Cardiac fibroblast (primary cell): ENCODE measurements around the gene IFNL1.
A peak's percentile ranks its signal among the peaks of the same experiment; 100 is the strongest.
"Not testable (repeated sequence)": the region's sequence is repeated elsewhere in the genome, so short reads cannot be mapped to it uniquely, and the experiment has no call there.

Experiments
- DNase-seq, 2 donors: peaks; one replicate each; pipeline versions ENCODE4 v3.0.0 to v3.0.0-alpha.2; 2010; ENCODE audit warnings: low read depth in 2 of 2
- H3K4me3 ChIP-seq, 2 donors: replicated peaks in 1 of 2; 1 replicate in 1 of 2; 2 replicates in 1 of 2; pipeline ENCODE4 v1.5.1; 2011; ENCODE audit warnings: low read depth in 2 of 2, low read length in 2 of 2, mild to moderate bottlenecking in 2 of 2, moderate library complexity in 1 of 2
- TF ChIP-seq, protein P1 (sequence below): IDR thresholded peaks from one replicate; pipeline ENCODE4 v1.5.1; 2011; ENCODE audit warnings: low read depth, mild to moderate bottlenecking, low read length, inconsistent platforms

IFNL1 gene

DNA sequence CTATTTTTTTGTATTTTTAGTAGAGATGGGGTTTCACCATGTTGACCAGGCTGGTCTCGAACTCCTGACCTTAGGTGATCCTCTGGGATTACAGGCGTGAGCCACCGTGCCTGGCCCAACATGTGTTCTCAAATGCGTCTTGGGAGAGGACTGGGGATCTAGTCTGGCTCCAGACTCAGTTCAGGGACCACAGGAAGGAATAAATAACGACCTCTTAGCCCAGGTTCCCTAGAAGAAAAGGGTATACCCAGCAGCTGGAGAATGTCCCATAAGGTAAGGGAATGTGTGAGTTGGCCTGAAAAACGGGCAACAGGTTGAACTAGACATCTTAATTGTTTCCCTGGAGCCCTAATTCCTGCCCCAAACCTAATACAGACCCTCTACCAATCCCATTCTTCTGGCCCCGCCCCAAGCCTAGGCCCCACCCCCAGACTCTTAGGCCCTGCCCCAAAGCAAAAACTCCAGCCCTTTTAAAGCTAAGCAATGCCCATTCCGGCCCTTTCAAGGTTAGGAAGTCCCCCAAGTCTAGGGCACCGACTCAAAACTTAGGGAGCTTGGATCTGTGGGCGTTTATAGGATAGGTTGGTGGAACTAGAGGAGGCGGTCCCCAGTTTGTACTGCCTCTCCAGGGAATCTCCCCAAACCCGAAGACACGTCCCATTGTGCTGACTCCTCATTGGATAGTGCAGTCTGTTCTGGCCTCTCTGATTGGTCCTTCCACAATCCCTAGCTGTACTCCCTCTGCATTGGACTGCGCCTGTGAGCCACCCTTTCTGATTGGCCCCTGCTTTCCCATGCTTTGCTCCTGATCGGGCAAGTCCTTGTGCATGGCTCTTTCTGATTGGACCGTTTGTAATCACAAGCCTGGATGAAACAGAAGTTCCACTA is 29.8 kb downstream of the IFNL1 start:
- no peak overlapping the region for H3K4me3 ChIP-seq
- peak in 1 of 2 donors; percentile 16 for DNase-seq
- TF ChIP-seq, protein P1, sequence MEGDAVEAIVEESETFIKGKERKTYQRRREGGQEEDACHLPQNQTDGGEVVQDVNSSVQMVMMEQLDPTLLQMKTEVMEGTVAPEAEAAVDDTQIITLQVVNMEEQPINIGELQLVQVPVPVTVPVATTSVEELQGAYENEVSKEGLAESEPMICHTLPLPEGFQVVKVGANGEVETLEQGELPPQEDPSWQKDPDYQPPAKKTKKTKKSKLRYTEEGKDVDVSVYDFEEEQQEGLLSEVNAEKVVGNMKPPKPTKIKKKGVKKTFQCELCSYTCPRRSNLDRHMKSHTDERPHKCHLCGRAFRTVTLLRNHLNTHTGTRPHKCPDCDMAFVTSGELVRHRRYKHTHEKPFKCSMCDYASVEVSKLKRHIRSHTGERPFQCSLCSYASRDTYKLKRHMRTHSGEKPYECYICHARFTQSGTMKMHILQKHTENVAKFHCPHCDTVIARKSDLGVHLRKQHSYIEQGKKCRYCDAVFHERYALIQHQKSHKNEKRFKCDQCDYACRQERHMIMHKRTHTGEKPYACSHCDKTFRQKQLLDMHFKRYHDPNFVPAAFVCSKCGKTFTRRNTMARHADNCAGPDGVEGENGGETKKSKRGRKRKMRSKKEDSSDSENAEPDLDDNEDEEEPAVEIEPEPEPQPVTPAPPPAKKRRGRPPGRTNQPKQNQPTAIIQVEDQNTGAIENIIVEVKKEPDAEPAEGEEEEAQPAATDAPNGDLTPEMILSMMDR, result no peak

DNA sequence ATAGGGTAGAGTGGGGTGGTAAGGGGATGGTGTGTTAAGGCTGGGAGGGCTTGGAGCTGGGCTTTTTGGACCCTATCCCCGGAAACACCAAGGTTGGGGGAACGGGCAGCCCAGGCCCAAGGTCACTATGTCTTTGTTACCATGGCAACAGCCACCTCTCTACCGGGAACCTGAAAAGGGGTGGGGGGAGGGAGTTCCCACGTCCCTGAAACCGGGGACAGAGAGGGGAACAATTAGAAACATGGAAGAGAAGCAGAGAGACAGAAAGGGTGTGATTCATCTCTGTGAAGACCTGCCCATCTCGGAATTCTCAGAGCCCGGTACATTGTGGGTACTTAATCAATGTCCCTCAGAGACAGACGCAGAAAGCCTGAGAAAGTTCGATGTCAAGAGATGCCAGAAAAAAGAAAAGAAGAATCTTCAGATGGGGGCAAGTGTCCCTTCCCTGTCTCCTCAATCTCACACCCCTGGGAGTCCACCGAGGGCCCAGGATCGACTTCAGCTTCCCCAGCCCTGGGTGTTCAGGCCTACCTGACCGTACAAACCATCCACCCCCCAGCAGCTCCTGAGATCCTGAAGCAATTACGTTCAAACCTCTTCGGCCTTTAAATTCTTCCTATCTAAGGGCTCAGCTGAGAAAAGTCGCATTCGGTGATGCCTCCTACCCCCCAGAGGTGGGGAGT is 31.3 kb downstream of the IFNL1 start:
- H3K4me3 ChIP-seq, result no peak overlapping the region
- no peak for DNase-seq
- TF ChIP-seq, protein P1, result no peak

DNA sequence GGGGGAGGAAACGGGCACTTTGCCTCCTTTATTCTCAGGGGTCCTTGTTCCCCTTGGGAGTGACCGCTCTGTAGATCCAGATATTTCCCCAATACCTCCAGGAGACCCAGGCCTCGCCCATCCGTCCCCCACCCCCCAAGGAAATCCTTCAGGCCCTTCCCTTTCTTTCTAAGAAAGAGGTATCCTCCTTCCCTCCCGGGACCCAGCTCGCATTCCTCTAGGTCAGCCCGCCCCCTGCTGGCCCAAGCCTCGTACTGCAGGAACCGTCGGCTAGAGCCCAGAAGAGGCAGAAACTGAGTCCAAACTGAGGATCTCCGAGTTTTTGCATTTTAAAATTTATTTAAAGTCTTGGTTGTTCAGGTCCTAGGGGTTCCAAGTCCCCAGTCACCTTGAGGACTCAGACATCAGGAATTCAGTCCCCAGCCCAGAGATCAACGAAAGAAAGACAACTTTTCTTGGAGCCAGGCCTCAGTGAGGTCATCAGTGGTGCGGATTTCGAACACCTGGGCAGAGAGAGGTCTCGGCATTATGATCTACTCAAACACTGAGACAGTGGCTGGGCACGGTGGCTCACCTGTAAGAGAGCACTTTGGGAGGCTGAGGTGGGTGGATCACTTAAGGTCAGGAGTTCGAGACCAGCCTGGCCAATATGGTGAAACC is 32.0 kb downstream of the IFNL1 start:
- TF ChIP-seq, protein P1, result peak; percentile 98
- peak; percentile 77 to 80 for DNase-seq
- no peak overlapping the region for H3K4me3 ChIP-seq

DNA sequence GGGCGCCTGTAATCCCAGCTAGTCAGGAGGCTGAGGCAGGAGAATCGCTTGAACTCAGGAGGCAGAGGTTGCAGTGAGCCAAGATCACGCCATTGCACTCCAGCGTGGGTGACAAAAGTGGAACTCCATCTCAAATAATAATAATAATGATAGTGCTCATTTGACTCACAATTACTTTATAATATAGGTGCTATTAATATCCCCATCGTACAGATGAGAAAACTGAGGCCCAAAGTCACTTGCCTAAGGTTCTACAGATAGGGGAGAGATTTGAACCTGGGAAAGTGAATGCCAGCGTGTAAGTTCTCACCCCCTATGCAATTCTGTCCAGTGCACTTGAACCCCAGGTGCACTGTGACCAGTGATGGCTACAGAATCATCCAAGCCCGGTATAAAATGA is 33.7 kb downstream of the IFNL1 start:
- DNase-seq, result no peak
- TF ChIP-seq, protein P1, result no peak
- H3K4me3 ChIP-seq, result no peak overlapping the region

DNA sequence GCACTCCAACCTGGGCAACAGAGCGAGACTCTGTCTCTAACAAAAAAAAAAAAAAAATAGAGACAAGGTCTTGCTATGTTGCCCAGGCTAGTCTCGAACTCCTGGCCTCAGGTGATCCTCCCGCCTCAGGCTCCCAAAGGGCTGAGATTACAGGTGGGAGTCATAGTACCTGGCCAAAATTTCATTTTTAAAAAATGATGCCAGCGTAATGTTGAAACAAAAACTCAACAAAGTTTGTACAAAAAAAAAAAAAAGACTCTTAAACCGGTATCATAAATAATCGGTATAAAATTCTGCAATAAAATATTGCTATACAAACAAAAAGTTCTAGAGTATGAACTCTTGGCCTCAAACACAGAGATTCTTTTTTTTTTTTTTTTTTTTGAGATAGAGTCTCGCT is 36.1 kb downstream of the IFNL1 start:
- TF ChIP-seq, protein P1, result no peak
- no peak overlapping the region for H3K4me3 ChIP-seq
- DNase-seq, result no peak

DNA sequence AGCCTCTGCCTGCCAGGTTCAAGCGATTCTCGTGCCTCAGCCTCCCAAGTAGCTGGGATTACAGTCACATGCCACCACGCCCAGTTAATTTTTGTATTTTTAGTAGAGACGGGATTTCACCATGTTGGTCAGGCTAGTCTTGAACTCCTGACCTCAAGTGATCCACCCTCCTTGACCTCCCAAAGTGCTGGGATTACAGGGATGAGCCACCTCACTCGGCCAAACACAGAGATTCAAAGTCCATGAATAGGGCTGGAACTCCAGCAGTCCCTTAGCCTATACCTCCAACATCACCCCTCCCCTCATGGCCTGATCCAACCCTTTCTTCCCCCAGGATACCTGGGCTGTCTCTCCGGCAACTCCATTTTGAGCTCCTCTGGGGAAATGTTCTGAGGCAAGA is 36.5 kb downstream of the IFNL1 start:
- H3K4me3 ChIP-seq, DNase-seq: not testable (repeated sequence)

DNA sequence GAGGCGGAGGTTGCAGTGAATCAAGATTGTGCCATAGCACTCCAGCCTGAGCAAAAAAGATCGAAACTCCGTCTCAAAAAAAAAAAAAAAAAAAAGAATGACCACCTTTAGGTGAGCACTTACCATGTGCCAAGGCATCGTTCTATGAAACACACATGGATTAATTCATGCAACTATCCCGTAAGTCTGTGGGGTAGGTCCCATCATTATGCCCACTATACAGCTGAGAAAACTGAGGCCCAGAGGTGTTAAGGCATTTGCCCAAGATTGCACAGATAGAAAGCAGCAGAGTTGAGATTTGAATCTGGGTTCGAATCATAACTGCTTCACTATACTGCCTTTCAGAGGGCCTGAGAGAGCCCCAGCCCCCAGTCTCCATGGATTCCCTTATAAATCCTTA is 37.3 kb downstream of the IFNL1 start:
- TF ChIP-seq, protein P1, result no peak
- no peak for DNase-seq
- no peak overlapping the region for H3K4me3 ChIP-seq
